ENCODE results near the gene PHAX. TPM values are rescaled to one million over a fixed set of nuclear protein-coding genes. Genes with fewer than 3 reads are reported as not detected.

Gene PHAX
- total RNA-seq, 2 experiments from 2014 or later, result 42.5 to 42.8 TPM

DNA sequence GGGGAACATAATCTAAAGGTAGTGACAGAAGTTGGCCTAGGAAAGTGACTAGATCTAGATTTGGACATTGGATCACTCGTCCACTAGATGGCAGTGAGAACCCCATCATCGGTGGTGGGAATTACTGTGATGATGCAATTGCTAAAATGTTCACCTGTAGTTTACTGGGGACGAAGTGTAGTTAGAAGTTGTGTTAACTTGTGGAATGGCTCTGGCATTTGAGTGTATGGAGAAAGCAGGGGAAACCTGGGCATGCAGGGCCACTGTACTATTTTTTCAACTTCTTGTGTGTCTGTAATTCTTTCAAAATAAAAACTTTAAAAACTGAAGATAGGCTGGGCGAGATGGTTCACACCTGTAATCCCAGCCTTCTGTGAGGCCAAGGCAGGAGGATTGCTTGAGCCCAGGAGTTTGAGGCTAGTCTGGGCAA is 75.5 kb downstream of the PHAX start:
- TF ChIP-seq, protein P1, sequence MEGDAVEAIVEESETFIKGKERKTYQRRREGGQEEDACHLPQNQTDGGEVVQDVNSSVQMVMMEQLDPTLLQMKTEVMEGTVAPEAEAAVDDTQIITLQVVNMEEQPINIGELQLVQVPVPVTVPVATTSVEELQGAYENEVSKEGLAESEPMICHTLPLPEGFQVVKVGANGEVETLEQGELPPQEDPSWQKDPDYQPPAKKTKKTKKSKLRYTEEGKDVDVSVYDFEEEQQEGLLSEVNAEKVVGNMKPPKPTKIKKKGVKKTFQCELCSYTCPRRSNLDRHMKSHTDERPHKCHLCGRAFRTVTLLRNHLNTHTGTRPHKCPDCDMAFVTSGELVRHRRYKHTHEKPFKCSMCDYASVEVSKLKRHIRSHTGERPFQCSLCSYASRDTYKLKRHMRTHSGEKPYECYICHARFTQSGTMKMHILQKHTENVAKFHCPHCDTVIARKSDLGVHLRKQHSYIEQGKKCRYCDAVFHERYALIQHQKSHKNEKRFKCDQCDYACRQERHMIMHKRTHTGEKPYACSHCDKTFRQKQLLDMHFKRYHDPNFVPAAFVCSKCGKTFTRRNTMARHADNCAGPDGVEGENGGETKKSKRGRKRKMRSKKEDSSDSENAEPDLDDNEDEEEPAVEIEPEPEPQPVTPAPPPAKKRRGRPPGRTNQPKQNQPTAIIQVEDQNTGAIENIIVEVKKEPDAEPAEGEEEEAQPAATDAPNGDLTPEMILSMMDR (IDR thresholded peaks at IDR 0.05), result peak; percentile 83
- ATAC-seq, result peak; percentile 86
- Mint-ChIP-seq H3K36me3 (ENCODE audit: low read depth) (no peaks in the 10 kb centered on the region), H3K4me3 (no peak overlapping the region), H3K27me3 (no peaks in the 10 kb centered on the region), H3K27ac (peak overlapping the region; percentile 53), H3K4me1 (ENCODE audit: low read depth) (peaks cover 3% of the 10 kb centered on the region), H3K9me3 (no peaks in the 10 kb centered on the region)
- peak; percentile 74 for DNase-seq
- POLR2A ChIA-PET, result interaction anchor here (0.7 to 8.1 kb wide), 4 partner anchors 8 to 110 kb away, joined by 3 to 62 read pairs (median 3); partner anchors contain the start of gene LMNB1
- CTCF ChIA-PET, result interaction anchor here (0.9 to 13.6 kb wide), 29 partner anchors 10 to 638 kb away, joined by 3 to 277 read pairs (median 5); partner anchors contain the start of gene LMNB1
- intact Hi-C loops (cut with micrococcal nuclease), result loop anchor here (1.0 kb wide), 1 partner anchor 104 kb away; no protein-coding TSS in a partner anchor

Other genes starting within 250 kb of the PHAX start
- 1 to 10 TPM; 8.0 to 8.4 TPM for gene GRAMD2B, start 177.5 kb upstream of the PHAX start, total RNA-seq
- gene ALDH7A1, start 5.7 kb upstream of the PHAX start, total RNA-seq, result 1 to 10 TPM; 4.8 to 5.1 TPM
- 100 to 1,000 TPM; 198 TPM for gene LMNB1, start 176.2 kb downstream of the PHAX start, total RNA-seq